Coronary artery (tissue), 2 donors: Measurements from ENCODE around the gene CRY2.

Experiments used
- DNase-seq: peaks from one replicate; pipeline ENCODE4 v3.0.0-alpha.2; 2017; ENCODE audit warnings: low spot score
- H3K27ac ChIP-seq, 2 donors: fragments of 200-600 bp; sonication (generic); one replicate each; pipeline ENCODE4 v1.5.1; 2016 to 2019
- H3K4me3 ChIP-seq: fragments of 200-600 bp; sonication (generic); 2 replicates; pipeline ENCODE4 v1.5.1; 2016; ENCODE audit warnings: mild to moderate bottlenecking, moderate library complexity
- CTCF ChIP-seq: fragments of 200-600 bp; sonication (generic); IDR thresholded peaks from one replicate; pipeline ENCODE4 v1.5.1; 2019; ENCODE audit warnings: antibody characterized with exemption

The CRY2 gene

GRCh38 chr11:45858751-45859398 lies 11.6 kb downstream of the CRY2 start:
- H3K27ac ChIP-seq: peak overlapping the region; percentile 75 to 88
- TF ChIP-seq CTCF: no peak
- DNase-seq: no peak
- H3K4me3 ChIP-seq: no peak overlapping the region

DNA sequence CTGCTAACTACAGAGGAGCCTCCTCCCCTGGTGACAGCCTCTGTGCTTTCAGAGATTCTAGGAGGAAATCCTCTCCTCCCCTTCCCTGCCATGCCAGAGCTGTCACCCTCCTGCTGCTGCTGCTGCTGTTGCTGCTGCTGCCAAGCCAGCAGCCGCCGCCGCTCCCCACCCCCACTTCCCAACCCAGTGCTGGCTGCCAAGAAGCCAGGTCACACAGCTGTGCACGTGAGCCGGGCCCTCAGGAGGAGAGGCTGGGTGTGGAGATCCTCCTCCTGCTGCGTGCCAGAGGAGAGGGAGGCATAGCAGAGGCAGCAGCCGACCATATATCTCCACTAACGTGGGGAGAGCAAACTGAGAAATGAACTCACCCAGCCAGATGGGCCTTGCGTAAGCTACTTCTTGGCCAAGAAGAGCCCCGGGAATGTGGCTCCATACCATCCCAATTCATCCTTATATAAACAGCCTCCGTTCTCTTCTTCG lies 12.4 kb downstream of the CRY2 start:
- H3K27ac ChIP-seq: peak overlapping the region; percentile 75 to 88
- H3K4me3 ChIP-seq: peak overlapping the region; percentile 27
- peak; percentile 95 for DNase-seq
- no peak for TF ChIP-seq CTCF

GRCh38 chr11:45860348-45860747 lies 13.1 kb downstream of the CRY2 start:
- Histone ChIP-seq H3K4me3 (no peak overlapping the region), H3K27ac (peak overlapping the region; percentile 75 to 88)
- TF ChIP-seq CTCF: no peak
- no peak for DNase-seq

DNA sequence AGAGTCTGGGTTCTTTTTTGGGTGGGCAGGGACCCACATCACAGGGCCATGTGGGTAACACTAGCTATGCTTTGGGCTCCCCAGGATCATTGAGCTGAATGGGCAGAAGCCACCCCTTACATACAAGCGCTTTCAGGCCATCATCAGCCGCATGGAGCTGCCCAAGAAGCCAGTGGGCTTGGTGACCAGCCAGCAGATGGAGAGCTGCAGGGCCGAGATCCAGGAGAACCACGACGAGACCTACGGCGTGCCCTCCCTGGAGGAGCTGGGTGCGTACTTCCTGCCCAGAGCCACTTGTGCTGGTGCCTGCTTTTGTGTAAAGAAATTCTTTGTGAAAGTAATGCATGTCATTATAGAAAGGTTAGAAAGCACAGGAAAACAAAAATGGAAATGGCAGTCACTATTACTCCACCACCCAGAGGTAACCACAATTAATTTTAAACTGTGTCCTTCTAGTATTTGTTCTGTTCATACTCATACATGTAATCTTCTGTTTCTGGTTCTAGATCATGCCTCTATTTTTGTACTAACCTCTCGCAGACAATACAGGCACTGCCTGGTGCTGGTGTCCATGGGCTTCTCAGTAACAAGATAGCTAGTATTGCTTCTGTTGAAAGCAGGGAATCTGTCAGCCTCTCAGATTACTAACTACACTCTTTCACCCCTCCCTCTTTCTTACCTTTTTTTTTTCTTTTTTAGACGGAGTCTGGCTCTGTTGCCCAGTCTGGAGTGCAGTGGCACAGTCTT lies 13.7 kb downstream of the CRY2 start:
- no peak for DNase-seq
- Histone ChIP-seq H3K27ac (peak overlapping the region; percentile 75 to 88), H3K4me3 (no peak overlapping the region)
- no peak for TF ChIP-seq CTCF

DNA sequence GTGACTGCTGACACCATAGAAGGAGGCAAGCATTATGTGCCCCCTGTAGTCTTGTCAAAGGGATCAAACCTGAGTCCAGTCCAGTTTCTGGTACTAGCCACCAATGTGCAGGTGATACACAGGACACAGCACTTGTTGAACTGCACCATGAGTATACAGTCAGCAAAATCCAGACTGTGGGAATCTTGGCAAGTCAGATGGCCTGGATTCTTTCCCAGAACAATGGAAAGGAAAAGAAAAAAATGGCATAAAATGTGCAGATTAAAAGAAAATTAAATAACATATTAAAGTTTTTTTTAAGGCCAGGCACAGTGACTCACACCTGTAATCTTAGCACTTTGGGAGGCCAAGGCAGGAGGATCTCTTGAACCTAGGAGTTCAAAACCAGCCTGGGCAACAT lies 16.8 kb downstream of the CRY2 start:
- DNase-seq: no peak
- TF ChIP-seq CTCF: no peak
- no peak overlapping the region for H3K4me3 ChIP-seq
- H3K27ac ChIP-seq: no peak overlapping the region

- no peak for TF ChIP-seq CTCF
- no peak overlapping the region for H3K4me3 ChIP-seq
- H3K27ac ChIP-seq: no peak overlapping the region
- DNase-seq: peak; percentile 57
These were observed 22.3 kb downstream of the CRY2 start for GRCh38 chr11:45869551-45869950.

GRCh38 chr11:45870706-45871105 lies 23.4 kb downstream of the CRY2 start:
- H3K27ac ChIP-seq: no peak overlapping the region

More at GRCh38 chr11:45870706-45871105, 23.4 kb downstream of the CRY2 start:
- no peak for DNase-seq
- no peak overlapping the region for H3K4me3 ChIP-seq
- no peak for TF ChIP-seq CTCF
